HG03342 (cell line): ENCODE measurements around the gene NAT8L.

Source experiments
- ATAC-seq: cut with Tn5 transposase; IDR thresholded peaks from one replicate; pipeline ENCODE4 v1.9.1; 2021; ENCODE audit warnings: mild to moderate bottlenecking, moderate library complexity; ENCODE audit not compliant: unreplicated experiment

NAT8L gene

GRCh38 chr4:2089222-2089621 is 30.1 kb downstream of the NAT8L start:
- ATAC-seq, result no peak

- no peak for ATAC-seq
These were observed 31.5 kb downstream of the NAT8L start for GRCh38 chr4:2090642-2091041.

- ATAC-seq, result no peak
These were observed 33.0 kb downstream of the NAT8L start for GRCh38 chr4:2091990-2092668.

- ATAC-seq, result no peak
These were observed 33.5 kb downstream of the NAT8L start for GRCh38 chr4:2092669-2093053.

GRCh38 chr4:2093265-2093664 is 34.1 kb downstream of the NAT8L start:
- ATAC-seq, result no peak

- ATAC-seq, result no peak
These were observed 35.4 kb downstream of the NAT8L start for GRCh38 chr4:2094545-2094944.

GRCh38 chr4:2095236-2096072 is 36.3 kb downstream of the NAT8L start:
- ATAC-seq, result no peak

GRCh38 chr4:2096073-2096609 is 37.0 kb downstream of the NAT8L start:
- ATAC-seq, result no peak

GRCh38 chr4:2101346-2102044 is 42.4 kb downstream of the NAT8L start:
- no peak for ATAC-seq

- ATAC-seq, result no peak
These were observed 43.1 kb downstream of the NAT8L start for GRCh38 chr4:2102045-2102883.

GRCh38 chr4:2103127-2103842 is 44.2 kb downstream of the NAT8L start:
- ATAC-seq, result no peak

GRCh38 chr4:2103843-2104547 is 44.9 kb downstream of the NAT8L start:
- no peak for ATAC-seq

GRCh38 chr4:2104556-2105345 is 45.6 kb downstream of the NAT8L start:
- no peak for ATAC-seq

GRCh38 chr4:2105559-2105958 is 46.4 kb downstream of the NAT8L start:
- ATAC-seq, result no peak

- no peak for ATAC-seq
These were observed 57.7 kb downstream of the NAT8L start for GRCh38 chr4:2116687-2117400.
